Measurements from ENCODE around the gene KLK10. TPM values are rescaled to one million over a fixed set of nuclear protein-coding genes. Genes with fewer than 3 reads are reported as not detected.
A peak's percentile ranks its signal among the peaks of the same experiment; 100 is the strongest.

The KLK10 gene
- polyA plus RNA-seq, 1 of the 3 experiments (the other 2 are of a cell fraction) = not detected

- WGBS (ENCODE audit: low lambda C conversion rate) = 10% methylated on average over 2 of the region's 2 CpGs
Observed at GRCh38 chr19:51029718-51030117, 10.2 kb upstream of the KLK10 start.

GRCh38 chr19:51027873-51028272, 8.4 kb upstream of the KLK10 start:
- no peak overlapping the region for H3K4me2 ChIP-seq
- no peak overlapping the region for H3K9ac ChIP-seq
- H3F3A ChIP-seq (replicated peaks; ENCODE audit: insufficient read depth) = no peaks in the 10 kb centered on the region
- no peak overlapping the region for H3K4me3 ChIP-seq (ENCODE audit: low read depth in 2 of 2, low read length in 1 of 2)
- H3K27ac ChIP-seq (ENCODE audit: low read depth in 2 of 2, low read length in 1 of 2) = no peak overlapping the region
- H3K36me3 ChIP-seq (replicated peaks in 1 of 2; ENCODE audit: control insufficient read depth in 1 of 2, insufficient read depth in 2 of 2, low read length in 1 of 2) = no peaks in the 10 kb centered on the region
- peaks cover 65% of the 10 kb centered on the region for H3K27me3 ChIP-seq (ENCODE audit: insufficient read depth)
- no peak for DNase-seq
- H3K79me2 ChIP-seq (ENCODE audit: insufficient read depth) = no peaks in the 10 kb centered on the region
- CTCF ChIA-PET = interaction anchor here (1.1 to 1.6 kb wide), 2 partner anchors 10 to 67 kb away, joined by 4 to 6 read pairs; no protein-coding TSS in a partner anchor
- no peaks in the 10 kb centered on the region for H3K9me2 ChIP-seq
- H2AFZ ChIP-seq (ENCODE audit: low read depth) = no peak overlapping the region
- H3K9me3 ChIP-seq = no peaks in the 10 kb centered on the region
- H4K20me1 ChIP-seq (ENCODE audit: insufficient read depth) = no peaks in the 10 kb centered on the region
- TF ChIP-seq FOXJ3 (CRISPR knock-in tag; IDR thresholded peaks at IDR 0.05) (no peak), RXRA (IDR thresholded peaks at IDR 0.05; ENCODE audit: borderline replicate concordance, low read depth) (no peak), EZH2phosphoT487 (IDR thresholded peaks at IDR 0.05; ENCODE audit: borderline replicate concordance, low read depth) (no peak), GATA2 (CRISPR knock-in tag; IDR thresholded peaks at IDR 0.05) (no peak), CHD2 (IDR thresholded peaks at IDR 0.05; ENCODE audit: low read length, partially characterized antibody) (no peak), RAD21 (IDR thresholded peaks at IDR 0.05; ENCODE audit: low read length) (no peak), TCF12 (IDR thresholded peaks at IDR 0.05) (no peak), MAX (IDR thresholded peaks at IDR 0.05; ENCODE audit: low read depth) (no peak), RFX5 (IDR thresholded peaks at IDR 0.05; ENCODE audit: low read length) (no peak)
- TF ChIP-seq, protein P1, sequence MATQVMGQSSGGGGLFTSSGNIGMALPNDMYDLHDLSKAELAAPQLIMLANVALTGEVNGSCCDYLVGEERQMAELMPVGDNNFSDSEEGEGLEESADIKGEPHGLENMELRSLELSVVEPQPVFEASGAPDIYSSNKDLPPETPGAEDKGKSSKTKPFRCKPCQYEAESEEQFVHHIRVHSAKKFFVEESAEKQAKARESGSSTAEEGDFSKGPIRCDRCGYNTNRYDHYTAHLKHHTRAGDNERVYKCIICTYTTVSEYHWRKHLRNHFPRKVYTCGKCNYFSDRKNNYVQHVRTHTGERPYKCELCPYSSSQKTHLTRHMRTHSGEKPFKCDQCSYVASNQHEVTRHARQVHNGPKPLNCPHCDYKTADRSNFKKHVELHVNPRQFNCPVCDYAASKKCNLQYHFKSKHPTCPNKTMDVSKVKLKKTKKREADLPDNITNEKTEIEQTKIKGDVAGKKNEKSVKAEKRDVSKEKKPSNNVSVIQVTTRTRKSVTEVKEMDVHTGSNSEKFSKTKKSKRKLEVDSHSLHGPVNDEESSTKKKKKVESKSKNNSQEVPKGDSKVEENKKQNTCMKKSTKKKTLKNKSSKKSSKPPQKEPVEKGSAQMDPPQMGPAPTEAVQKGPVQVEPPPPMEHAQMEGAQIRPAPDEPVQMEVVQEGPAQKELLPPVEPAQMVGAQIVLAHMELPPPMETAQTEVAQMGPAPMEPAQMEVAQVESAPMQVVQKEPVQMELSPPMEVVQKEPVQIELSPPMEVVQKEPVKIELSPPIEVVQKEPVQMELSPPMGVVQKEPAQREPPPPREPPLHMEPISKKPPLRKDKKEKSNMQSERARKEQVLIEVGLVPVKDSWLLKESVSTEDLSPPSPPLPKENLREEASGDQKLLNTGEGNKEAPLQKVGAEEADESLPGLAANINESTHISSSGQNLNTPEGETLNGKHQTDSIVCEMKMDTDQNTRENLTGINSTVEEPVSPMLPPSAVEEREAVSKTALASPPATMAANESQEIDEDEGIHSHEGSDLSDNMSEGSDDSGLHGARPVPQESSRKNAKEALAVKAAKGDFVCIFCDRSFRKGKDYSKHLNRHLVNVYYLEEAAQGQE (IDR thresholded peaks at IDR 0.05; ENCODE audit: low read depth, low read length) = no peak
- TF ChIP-seq, protein P2, sequence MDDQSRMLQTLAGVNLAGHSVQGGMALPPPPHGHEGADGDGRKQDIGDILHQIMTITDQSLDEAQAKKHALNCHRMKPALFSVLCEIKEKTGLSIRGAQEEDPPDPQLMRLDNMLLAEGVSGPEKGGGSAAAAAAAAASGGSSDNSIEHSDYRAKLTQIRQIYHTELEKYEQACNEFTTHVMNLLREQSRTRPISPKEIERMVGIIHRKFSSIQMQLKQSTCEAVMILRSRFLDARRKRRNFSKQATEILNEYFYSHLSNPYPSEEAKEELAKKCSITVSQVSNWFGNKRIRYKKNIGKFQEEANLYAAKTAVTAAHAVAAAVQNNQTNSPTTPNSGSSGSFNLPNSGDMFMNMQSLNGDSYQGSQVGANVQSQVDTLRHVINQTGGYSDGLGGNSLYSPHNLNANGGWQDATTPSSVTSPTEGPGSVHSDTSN (IDR thresholded peaks at IDR 0.05) = no peak
- TF ChIP-seq, protein P3, sequence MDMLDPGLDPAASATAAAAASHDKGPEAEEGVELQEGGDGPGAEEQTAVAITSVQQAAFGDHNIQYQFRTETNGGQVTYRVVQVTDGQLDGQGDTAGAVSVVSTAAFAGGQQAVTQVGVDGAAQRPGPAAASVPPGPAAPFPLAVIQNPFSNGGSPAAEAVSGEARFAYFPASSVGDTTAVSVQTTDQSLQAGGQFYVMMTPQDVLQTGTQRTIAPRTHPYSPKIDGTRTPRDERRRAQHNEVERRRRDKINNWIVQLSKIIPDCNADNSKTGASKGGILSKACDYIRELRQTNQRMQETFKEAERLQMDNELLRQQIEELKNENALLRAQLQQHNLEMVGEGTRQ (IDR thresholded peaks at IDR 0.05; ENCODE audit: borderline replicate concordance, low read depth, low read length) = no peak
- no peaks in the 10 kb centered on the region for H3K4me1 ChIP-seq (ENCODE audit: control insufficient read depth in 1 of 2, insufficient read depth in 2 of 2, low read depth in 1 of 2, low read length in 1 of 2)
- POLR2A ChIA-PET = no interaction called here
- WGBS (ENCODE audit: low lambda C conversion rate) = 6% methylated on average over 5 of the region's 5 CpGs

More at GRCh38 chr19:51029718-51030117, 10.2 kb upstream of the KLK10 start:
- Histone ChIP-seq H3K4me3 (ENCODE audit: low read depth in 2 of 2, low read length in 1 of 2) (no peak overlapping the region), H2AFZ (ENCODE audit: low read depth) (no peak overlapping the region), H3K9ac (no peak overlapping the region), H3K4me2 (no peak overlapping the region), H3K79me2 (ENCODE audit: insufficient read depth) (no peaks in the 10 kb centered on the region), H4K20me1 (ENCODE audit: insufficient read depth) (no peaks in the 10 kb centered on the region), H3K36me3 (replicated peaks in 1 of 2; ENCODE audit: control insufficient read depth in 1 of 2, insufficient read depth in 2 of 2, low read length in 1 of 2) (no peaks in the 10 kb centered on the region), H3K4me1 (ENCODE audit: control insufficient read depth in 1 of 2, insufficient read depth in 2 of 2, low read depth in 1 of 2, low read length in 1 of 2) (no peaks in the 10 kb centered on the region), H3F3A (replicated peaks; ENCODE audit: insufficient read depth) (no peaks in the 10 kb centered on the region), H3K9me2 (no peaks in the 10 kb centered on the region), H3K27me3 (ENCODE audit: insufficient read depth) (peaks cover 56% of the 10 kb centered on the region), H3K27ac (ENCODE audit: low read depth in 2 of 2, low read length in 1 of 2) (no peak overlapping the region), H3K9me3 (no peaks in the 10 kb centered on the region)
- peak; percentile 39 for DNase-seq
- ChIA-PET CTCF (interaction anchor here (1.4 kb wide), 1 partner anchor 12 kb away, joined by 3 read pairs; no protein-coding TSS in a partner anchor), POLR2A (no interaction called here)
- no peak for TF ChIP-seq FOXM1 (IDR thresholded peaks at IDR 0.05; ENCODE audit: low read depth)
- no peak for TF ChIP-seq RXRA (IDR thresholded peaks at IDR 0.05; ENCODE audit: borderline replicate concordance, low read depth)
- TF ChIP-seq RCOR1 (IDR thresholded peaks at IDR 0.05; ENCODE audit: low read length) = no peak
- no peak for TF ChIP-seq CHD2 (IDR thresholded peaks at IDR 0.05; ENCODE audit: low read length, partially characterized antibody)
- TF ChIP-seq FOXJ3 (CRISPR knock-in tag; IDR thresholded peaks at IDR 0.05) = no peak
- TF ChIP-seq NRF1 (IDR thresholded peaks at IDR 0.05; ENCODE audit: low read depth, low read length) = no peak
- TF ChIP-seq RAD21 (IDR thresholded peaks at IDR 0.05; ENCODE audit: low read length) = no peak
- TF ChIP-seq ELF1 (IDR thresholded peaks at IDR 0.05) = no peak
- TF ChIP-seq POLR2AphosphoS5 (IDR thresholded peaks at IDR 0.05; ENCODE audit: low read depth, low read length) = no peak
- no peak for TF ChIP-seq SMC3 (IDR thresholded peaks at IDR 0.05; ENCODE audit: low read depth, low read length)
- TF ChIP-seq MAX (IDR thresholded peaks at IDR 0.05; ENCODE audit: low read depth) = no peak
- TF ChIP-seq GATA2 (CRISPR knock-in tag; IDR thresholded peaks at IDR 0.05) = no peak
- TF ChIP-seq GABPA (IDR thresholded peaks at IDR 0.05; ENCODE audit: low read depth) = no peak
- no peak for TF ChIP-seq MEF2A (IDR thresholded peaks at IDR 0.05; ENCODE audit: borderline replicate concordance, low read depth)
